HEK293T (cell line): ENCODE measurements around the gene MAGEB3.

ENCODE experiments used
- ARNT ChIP-seq: fragments of 450-650 bp; IDR thresholded peaks from 2 replicates; pipeline ENCODE4 v1.6.1; 2017; ENCODE audit warnings: mild to moderate bottlenecking
- ELF4 ChIP-seq: fragments of 450-650 bp; IDR thresholded peaks from 2 replicates; pipeline ENCODE4 v1.6.1; 2017; ENCODE audit warnings: antibody characterized with exemption
- FOXK2 ChIP-seq: fragments of 450-650 bp; IDR thresholded peaks from 2 replicates; pipeline ENCODE4 v1.6.1; 2016; ENCODE audit warnings: mild to moderate bottlenecking
- FOXM1 ChIP-seq: fragments of 450-650 bp; IDR thresholded peaks from 2 replicates; pipeline ENCODE4 v1.6.1; 2017; ENCODE audit warnings: mild to moderate bottlenecking, borderline replicate concordance
- HDGF ChIP-seq: fragments of 450-650 bp; IDR thresholded peaks from 2 replicates; pipeline ENCODE4 v1.6.1; 2017; ENCODE audit warnings: antibody characterized with exemption, borderline replicate concordance
- NFRKB ChIP-seq: fragments of 450-650 bp; IDR thresholded peaks from 2 replicates; pipeline ENCODE4 v1.6.1; 2016; ENCODE audit warnings: mild to moderate bottlenecking, moderate library complexity
- SP1 ChIP-seq: fragments of 450-650 bp; IDR thresholded peaks from 2 replicates; pipeline ENCODE4 v1.6.1; 2017
- SUZ12 ChIP-seq: fragments of 450-650 bp; IDR thresholded peaks from 2 replicates; pipeline ENCODE4 v1.6.1; 2016; ENCODE audit warnings: mild to moderate bottlenecking
- ZNF384 ChIP-seq: fragments of 450-650 bp; IDR thresholded peaks from 2 replicates; pipeline ENCODE4 v1.6.1; 2016

DNA sequence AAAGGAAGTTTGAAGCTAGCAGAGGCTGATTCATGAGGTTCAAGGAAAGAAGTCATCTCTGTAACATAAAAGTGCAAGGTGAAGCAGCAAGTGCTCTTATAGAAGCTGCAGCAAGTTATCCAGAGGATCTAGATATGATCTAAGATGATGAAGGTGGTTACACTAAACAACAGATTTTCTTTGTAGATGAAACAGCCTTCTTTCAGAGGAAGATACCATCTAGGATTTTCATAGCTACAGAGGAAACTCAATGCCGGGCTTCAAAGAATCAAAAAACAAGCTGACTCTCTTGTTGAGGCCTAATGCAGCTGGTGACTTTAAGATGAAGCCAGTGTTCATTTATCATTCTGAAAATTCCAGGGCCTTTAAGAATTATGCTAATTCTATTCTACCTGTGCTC is 50.0 kb downstream of the MAGEB3 start:
- TF ChIP-seq SP1, result no peak
- no peak for TF ChIP-seq FOXM1
- TF ChIP-seq FOXK2, result no peak
- no peak for TF ChIP-seq NFRKB
- no peak for TF ChIP-seq HDGF
- no peak for TF ChIP-seq ARNT
- TF ChIP-seq SUZ12, result no peak
- no peak for TF ChIP-seq ELF4
- no peak for TF ChIP-seq ZNF384
